Activated CD8-positive, alpha-beta T cell treated with anti-CD3 and anti-CD28 coated beads for 36 hours (primary cell): ENCODE data around the gene TAC3. TPM values are rescaled to one million over a fixed set of nuclear protein-coding genes. Genes with fewer than 3 reads are reported as not detected.

Source experiments
- ATAC-seq: fragments of 200-7000 bp; cut with Tn5 transposase; one replicate; pipeline ENCODE4 v1.10.0; 2021; ENCODE audit warnings: mild to moderate bottlenecking, moderate library complexity
- CTCF ChIA-PET: fragments of 350-600 bp; sonication (Branson Sonifier 250); formaldehyde crosslinking; loops from one replicate; lab custom pipeline; 2021; ENCODE audit warnings: antibody characterized with exemption; lab: Charles Lee
- POLR2A ChIA-PET: fragments of 350-600 bp; sonication (Branson Sonifier 250); formaldehyde crosslinking; loops from one replicate; lab custom pipeline; 2021; ENCODE audit warnings: antibody characterized with exemption; lab: Charles Lee
- DNase-seq: peaks from one replicate; pipeline ENCODE4 v3.0.0-alpha.2; 2020
- H3K27ac Mint-ChIP-seq: one replicate; pipeline ENCODE4 v1.8.0; 2021; ENCODE audit warnings: mild to moderate bottlenecking, mixed read lengths
- H3K27me3 Mint-ChIP-seq: one replicate; pipeline ENCODE4 v1.8.0; 2021; ENCODE audit warnings: mixed read lengths
- H3K36me3 Mint-ChIP-seq: one replicate; pipeline ENCODE4 v1.8.0; 2021; ENCODE audit warnings: low read depth, mixed read lengths
- H3K4me1 Mint-ChIP-seq: one replicate; pipeline ENCODE4 v1.8.0; 2021; ENCODE audit warnings: low read depth, mixed read lengths
- H3K4me3 Mint-ChIP-seq: one replicate; pipeline ENCODE4 v1.8.0; 2021; ENCODE audit warnings: mild to moderate bottlenecking, moderate library complexity, mixed read lengths
- H3K9me3 Mint-ChIP-seq: one replicate; pipeline ENCODE4 v1.8.0; 2021; ENCODE audit warnings: mixed read lengths
- CTCF ChIP-seq: fragments of 200-600 bp; IDR thresholded peaks from one replicate; pipeline ENCODE4 v1.8.0; 2022; ENCODE audit warnings: antibody characterized with exemption, mild to moderate bottlenecking
- intact Hi-C: fragments of 100-400 bp; cut with micrococcal nuclease; formaldehyde crosslinking; loops from one replicate; pipeline ENCODE4 v1.10.0; 2022
- total RNA-seq, 2 experiments: library from RNA; stranded (reverse); gene quantifications; one replicate each; pipeline ENCODE4 v1.2.3, GENCODE V29; 2021

TAC3 gene
- total RNA-seq, 2 experiments from 2014 or later, result 0.34 to 0.54 TPM

- no peaks in the 10 kb centered on the region for H3K9me3 Mint-ChIP-seq
- no peak for DNase-seq
- ATAC-seq, result no peak
- H3K27ac Mint-ChIP-seq, result peak overlapping the region; percentile 72
- H3K4me1 Mint-ChIP-seq, result peaks cover 40% of the 10 kb centered on the region
- H3K4me3 Mint-ChIP-seq, result no peak overlapping the region
- intact Hi-C loops, result no loop called here
- no peak for TF ChIP-seq CTCF
- POLR2A ChIA-PET, result interaction anchor here (0.6 to 3.5 kb wide), 13 partner anchors 8 to 64 kb away, joined by 3 to 21 read pairs (median 4); partner anchors contain the start of gene STAT6
- H3K36me3 Mint-ChIP-seq, result peaks cover 9% of the 10 kb centered on the region
- H3K27me3 Mint-ChIP-seq, result no peaks in the 10 kb centered on the region
- CTCF ChIA-PET, result interaction anchor here (1.3 to 5.7 kb wide), 11 partner anchors 13 to 128 kb away, joined by 3 to 66 read pairs (median 7); partner anchors contain the start of gene ZBTB39
Observed at GRCh38 chr12:57048423-57049118, 32.2 kb upstream of the TAC3 start.

GRCh38 chr12:57047981-57048380 lies 31.7 kb upstream of the TAC3 start:
- DNase-seq (no peak), ATAC-seq (no peak)
- no peak for TF ChIP-seq CTCF
- intact Hi-C loops, result no loop called here
- peaks cover 3% of the 10 kb centered on the region for H3K36me3 Mint-ChIP-seq
- no peaks in the 10 kb centered on the region for H3K9me3 Mint-ChIP-seq
- H3K27ac Mint-ChIP-seq, result peak overlapping the region; percentile 86
- peaks cover 40% of the 10 kb centered on the region for H3K4me1 Mint-ChIP-seq
- no peak overlapping the region for H3K4me3 Mint-ChIP-seq
- CTCF ChIA-PET, result interaction anchor here (1.1 to 5.7 kb wide), 13 partner anchors 10 to 128 kb away, joined by 3 to 66 read pairs (median 7); partner anchors contain the start of gene ZBTB39
- POLR2A ChIA-PET, result interaction anchor here (0.6 to 3.5 kb wide), 10 partner anchors 9 to 64 kb away, joined by 3 to 21 read pairs (median 4); partner anchors contain the start of gene STAT6
- no peaks in the 10 kb centered on the region for H3K27me3 Mint-ChIP-seq

GRCh38 chr12:57046947-57047890 lies 30.9 kb upstream of the TAC3 start:
- ChIA-PET POLR2A (interaction anchor here (0.5 to 3.5 kb wide), 14 partner anchors 9 to 372 kb away, joined by 3 to 21 read pairs (median 3); partner anchors contain the start of gene STAT6), CTCF (interaction anchor here (1.1 to 5.7 kb wide), 15 partner anchors 9 to 129 kb away, joined by 3 to 66 read pairs (median 6); partner anchors contain the start of gene ZBTB39)
- peak overlapping the region; percentile 7 for H3K4me3 Mint-ChIP-seq
- H3K27ac Mint-ChIP-seq, result peak overlapping the region; percentile 86
- no peak for TF ChIP-seq CTCF
- peaks cover 40% of the 10 kb centered on the region for H3K4me1 Mint-ChIP-seq
- no peaks in the 10 kb centered on the region for H3K36me3 Mint-ChIP-seq
- H3K27me3 Mint-ChIP-seq, result no peaks in the 10 kb centered on the region
- intact Hi-C loops, result no loop called here
- H3K9me3 Mint-ChIP-seq, result no peaks in the 10 kb centered on the region
- peak; percentile 89 for ATAC-seq
- DNase-seq, result peak; percentile 85

- no peak for TF ChIP-seq CTCF
- ATAC-seq (no peak), DNase-seq (no peak)
- Mint-ChIP-seq H3K36me3 (no peaks in the 10 kb centered on the region), H3K27me3 (no peaks in the 10 kb centered on the region), H3K4me1 (peaks cover 36% of the 10 kb centered on the region), H3K27ac (no peak overlapping the region), H3K4me3 (no peak overlapping the region), H3K9me3 (no peaks in the 10 kb centered on the region)
- ChIA-PET POLR2A (interaction anchor here (0.5 to 3.5 kb wide), 6 partner anchors 16 to 371 kb away, joined by 3 to 15 read pairs (median 3); no protein-coding TSS in a partner anchor), CTCF (interaction anchor here (1.1 to 4.2 kb wide), 11 partner anchors 12 to 78 kb away, joined by 3 to 17 read pairs (median 6); partner anchors contain the start of gene ZBTB39)
- intact Hi-C loops, result no loop called here
Observed at GRCh38 chr12:57046086-57046791, 29.9 kb upstream of the TAC3 start.
